GM19043 (cell line): ENCODE measurements around the gene DPH5.
A peak's percentile ranks its signal among the peaks of the same experiment; 100 is the strongest.
"Not testable (repeated sequence)": the region's sequence is repeated elsewhere in the genome, so short reads cannot be mapped to it uniquely, and the experiment has no call there.

Experiments used
- ATAC-seq: cut with Tn5 transposase; IDR thresholded peaks from one replicate; pipeline ENCODE4 v1.9.1; 2021; ENCODE audit warnings: low read depth; ENCODE audit not compliant: unreplicated experiment

The DPH5 gene

DNA sequence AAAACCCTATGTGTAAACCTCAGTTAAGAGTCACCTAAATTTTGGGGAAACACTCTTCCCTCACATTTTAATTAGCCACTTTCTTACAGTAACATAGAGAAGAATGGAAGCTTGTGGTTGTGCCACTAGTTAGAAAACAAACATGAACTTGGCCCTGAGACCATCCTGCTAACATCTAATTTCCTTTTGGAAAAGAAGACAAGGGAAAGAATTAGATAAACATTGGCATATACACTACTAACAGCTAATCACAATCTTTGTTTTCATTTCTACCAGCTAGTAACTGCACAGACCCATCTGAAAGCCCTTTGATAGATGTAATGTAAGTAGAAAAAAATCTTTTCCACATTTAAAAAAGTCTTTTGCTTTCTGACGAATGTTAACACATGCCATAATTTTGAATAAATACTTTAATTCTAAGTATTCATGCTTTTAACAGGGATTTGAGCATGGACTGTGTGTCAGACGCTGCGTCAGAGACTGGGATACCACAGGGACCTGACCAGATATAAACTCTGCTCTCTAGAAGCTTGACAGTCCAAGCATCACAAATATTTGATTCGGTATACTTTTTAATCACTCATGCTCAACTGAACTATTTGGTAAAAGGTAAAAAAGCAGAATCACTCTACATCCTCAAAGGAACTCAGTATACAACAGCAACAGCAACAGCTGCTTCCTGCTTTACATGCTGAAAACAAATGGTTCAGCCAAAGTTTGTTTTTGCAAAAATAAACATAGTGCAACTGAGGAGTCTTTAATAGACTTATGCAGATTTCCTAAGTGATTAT lies 30.2 kb downstream of the DPH5 start:
- no peak for ATAC-seq

- no peak for ATAC-seq
Measured at GRCh38 chr1:100989306-100990077, 36.1 kb downstream of the DPH5 start.

GRCh38 chr1:100988121-100988520 lies 37.5 kb downstream of the DPH5 start:
- ATAC-seq = no peak

DNA sequence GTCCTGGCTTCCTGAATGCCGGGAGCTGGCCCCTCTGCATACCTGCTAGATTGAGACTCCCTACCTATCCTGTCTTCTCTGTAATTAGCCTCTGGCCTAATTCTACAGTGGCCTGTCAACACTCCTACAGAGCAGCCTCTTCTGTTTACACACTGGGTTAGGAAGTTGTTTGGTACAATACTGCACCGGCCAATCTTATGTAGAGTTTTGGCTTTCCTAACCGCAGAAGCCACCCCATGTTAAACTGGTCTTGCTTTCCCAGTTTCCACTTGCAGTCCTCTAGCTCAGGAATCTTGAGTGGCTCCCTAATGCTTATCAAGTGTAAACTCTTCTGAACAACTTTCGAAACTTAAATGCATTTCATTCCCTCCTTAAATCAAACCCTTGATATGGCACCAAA lies 42.8 kb downstream of the DPH5 start:
- no peak for ATAC-seq

DNA sequence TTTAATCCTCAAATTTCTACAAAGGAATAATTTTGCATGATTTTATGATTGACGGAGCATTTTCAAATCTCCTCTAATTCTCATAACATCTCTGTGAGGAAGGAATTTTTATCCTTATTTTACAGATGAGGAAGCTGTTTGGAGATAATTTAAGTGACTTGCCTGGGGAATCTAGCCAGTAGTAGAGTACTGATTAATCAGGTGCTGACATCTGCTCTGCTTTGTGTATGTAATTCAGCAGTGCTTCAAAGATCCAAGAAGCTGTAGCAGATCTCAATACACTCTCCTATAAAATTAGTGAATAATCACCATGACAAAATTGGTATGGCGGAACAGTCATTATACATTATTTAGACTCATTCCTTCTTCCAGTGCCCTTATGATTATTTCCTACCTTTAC lies 46.0 kb downstream of the DPH5 start:
- ATAC-seq = no peak

DNA sequence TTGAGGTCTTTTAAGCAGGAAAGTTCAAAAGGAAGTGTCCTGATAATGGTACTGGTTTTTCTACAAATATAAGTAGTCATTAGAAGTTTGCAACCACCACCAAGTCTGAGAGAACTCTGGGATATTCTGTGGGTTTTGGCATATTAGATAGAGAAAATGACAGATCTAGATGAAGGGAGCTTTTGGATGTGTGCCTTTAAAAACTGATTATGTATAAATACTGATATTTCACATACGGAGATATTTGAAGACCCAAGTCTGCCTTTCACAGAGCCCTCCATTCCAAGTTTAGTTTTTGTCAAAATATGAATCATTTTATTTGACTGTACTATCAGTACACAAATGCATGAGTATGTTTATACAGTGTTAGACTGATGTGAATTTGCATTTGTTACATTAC lies 48.6 kb downstream of the DPH5 start:
- no peak for ATAC-seq

DNA sequence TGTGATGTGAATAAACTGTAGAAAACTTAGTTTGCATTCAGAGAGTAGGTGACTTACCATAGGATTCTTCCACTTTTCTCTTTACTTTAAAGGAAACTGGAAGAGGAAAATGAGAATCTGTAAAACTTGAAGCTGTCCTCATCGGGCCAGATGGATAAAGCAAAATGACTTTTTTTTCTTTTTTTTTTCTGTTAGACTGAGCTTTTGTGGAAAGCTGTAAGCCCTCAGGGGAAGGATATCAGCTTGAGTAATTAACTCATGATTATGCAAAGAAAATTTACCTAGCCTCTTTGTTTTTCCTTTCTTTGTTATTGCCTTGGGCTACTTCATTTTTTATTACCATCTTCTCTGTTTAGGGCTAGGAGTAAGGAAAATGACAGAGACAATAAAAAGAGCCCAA lies 53.4 kb downstream of the DPH5 start:
- ATAC-seq = no peak

DNA sequence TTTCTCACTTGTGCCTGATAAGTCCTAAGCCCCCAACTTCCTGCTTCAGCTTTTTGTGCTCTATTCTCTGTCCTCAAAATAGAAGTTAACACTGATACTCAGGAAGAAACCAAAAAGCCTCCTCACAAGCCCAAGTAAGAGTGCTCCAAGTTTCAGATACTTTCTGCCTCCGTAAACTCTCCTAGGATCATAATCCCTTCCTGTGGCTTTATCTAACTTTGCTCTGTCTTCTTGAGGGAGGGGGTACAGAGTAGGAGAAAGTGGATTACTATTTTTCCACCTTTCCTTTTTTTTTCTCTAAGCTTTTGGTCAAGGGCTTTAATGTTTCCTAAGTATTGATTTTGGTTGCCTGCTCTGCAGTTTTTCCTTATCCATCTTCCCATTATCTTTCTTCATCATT lies 54.6 kb downstream of the DPH5 start:
- ATAC-seq = no peak

GRCh38 chr1:100969327-100969726 lies 56.3 kb downstream of the DPH5 start:
- ATAC-seq = no peak

GRCh38 chr1:100968621-100969020 lies 57.0 kb downstream of the DPH5 start:
- ATAC-seq = no peak

GRCh38 chr1:100960098-100960497 lies 65.5 kb downstream of the DPH5 start:
- no peak for ATAC-seq

DNA sequence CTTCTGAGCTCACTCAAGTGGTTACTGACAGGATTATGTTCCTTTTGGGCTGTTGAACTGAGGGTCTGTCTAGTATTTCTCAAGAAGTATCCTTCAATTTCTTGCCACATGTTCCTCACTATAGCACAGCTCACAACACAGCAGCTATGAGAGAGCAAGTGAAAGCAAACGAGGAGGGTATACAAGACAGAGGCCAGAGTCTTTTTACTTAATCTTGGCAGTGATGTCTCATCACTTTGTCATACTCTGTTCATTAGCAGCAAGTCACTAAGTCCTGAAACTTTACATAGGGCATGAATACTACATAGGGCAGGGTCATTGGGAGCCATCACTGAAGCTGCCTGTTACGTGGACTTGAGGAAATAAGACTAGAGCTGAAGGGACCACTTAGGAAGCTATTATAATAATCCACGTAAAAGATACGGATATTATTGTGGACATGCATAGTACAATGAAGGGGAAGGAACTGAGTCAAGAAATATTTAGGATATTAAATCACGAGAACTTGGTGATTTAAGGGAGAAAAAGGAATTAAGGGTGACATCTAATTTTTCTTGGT lies 66.0 kb downstream of the DPH5 start:
- ATAC-seq = no peak

- ATAC-seq = no peak
Measured at GRCh38 chr1:100955322-100955721, 70.3 kb downstream of the DPH5 start.

GRCh38 chr1:100953960-100954730 lies 71.4 kb downstream of the DPH5 start:
- ATAC-seq = no peak

DNA sequence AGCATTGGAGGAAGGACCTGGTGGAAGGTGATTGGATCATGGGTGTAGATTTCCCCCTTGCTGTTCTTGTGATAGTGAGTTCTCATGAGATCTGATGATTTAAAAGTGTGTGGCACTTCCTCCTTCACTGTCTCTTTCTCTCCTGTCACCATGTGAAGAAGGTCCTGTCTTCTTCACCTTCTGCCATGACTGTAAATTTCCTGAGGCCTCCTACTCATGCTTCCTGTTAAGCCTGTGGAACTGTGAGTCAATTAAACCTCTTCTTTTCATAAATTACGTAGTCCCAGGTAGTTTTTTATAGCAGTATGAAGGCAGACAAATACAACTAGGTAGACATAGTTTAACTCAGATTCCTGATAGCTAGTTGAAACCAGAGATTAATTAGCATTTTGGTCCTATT lies 72.6 kb downstream of the DPH5 start:
- not testable (repeated sequence) for ATAC-seq

GRCh38 chr1:100952104-100952745 lies 73.4 kb downstream of the DPH5 start:
- no peak for ATAC-seq

- no peak for ATAC-seq
Measured at GRCh38 chr1:100950781-100951180, 74.8 kb downstream of the DPH5 start.

- no peak for ATAC-seq
Measured at GRCh38 chr1:100950337-100950736, 75.2 kb downstream of the DPH5 start.

DNA sequence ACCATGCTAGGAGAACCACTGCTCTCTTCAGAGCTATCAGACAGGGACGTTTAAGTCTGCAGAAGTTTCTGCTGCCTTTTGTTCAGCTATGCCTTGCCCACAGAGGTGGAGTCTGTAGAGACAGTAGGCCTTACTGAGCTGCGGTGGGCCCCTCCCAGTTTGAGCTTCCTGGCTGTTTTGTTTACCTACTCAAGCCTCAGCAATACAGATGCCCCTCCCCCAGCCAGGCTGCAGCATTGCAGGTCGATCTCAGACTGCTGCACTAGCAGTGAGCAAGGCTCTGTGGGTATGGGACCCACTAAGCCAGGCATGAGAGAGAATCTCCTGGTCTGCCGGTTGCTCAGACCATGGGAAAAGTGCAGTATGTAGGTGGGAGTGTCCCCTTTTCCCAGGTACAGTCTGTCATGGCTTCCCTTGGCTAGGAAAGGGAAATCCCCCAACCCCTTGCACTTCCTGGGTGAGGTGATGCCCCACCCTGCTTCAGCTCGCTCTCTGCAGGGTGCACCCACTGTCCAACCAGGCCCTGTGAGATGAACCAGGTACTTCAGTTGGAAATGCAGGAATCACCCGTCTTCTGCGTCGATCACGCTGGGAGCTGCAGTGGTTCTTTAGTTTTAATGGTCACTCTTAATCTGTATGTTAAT lies 75.9 kb downstream of the DPH5 start:
- peak; percentile 85 for ATAC-seq
